Mucosa of descending colon (tissue), 3 donors: ENCODE results near the gene TLR2. TPM values are rescaled to one million over a fixed set of nuclear protein-coding genes. Genes with fewer than 3 reads are reported as not detected.
A peak's percentile ranks its signal among the peaks of the same experiment; 100 is the strongest.

Experiments used
- ATAC-seq: fragments of 200-7000 bp; cut with Tn5 transposase; one replicate; pipeline ENCODE4 v1.9.1; 2020; ENCODE audit warnings: mild to moderate bottlenecking, moderate library complexity
- DNase-seq, 3 donors: peaks; one replicate each; pipeline ENCODE4 v3.0.0-alpha.2; 2020
- H3K36me3 ChIP-seq: fragments of 200-600 bp; one replicate; pipeline ENCODE4 v1.8.0; 2021; ENCODE audit warnings: low read depth, mild to moderate bottlenecking
- H3K4me1 ChIP-seq: fragments of 200-600 bp; one replicate; pipeline ENCODE4 v1.8.0; 2021; ENCODE audit warnings: low read depth, mild to moderate bottlenecking
- H3K4me3 ChIP-seq: fragments of 200-600 bp; one replicate; pipeline ENCODE4 v1.8.0; 2021; ENCODE audit warnings: mild to moderate bottlenecking
- H3K9me3 ChIP-seq: fragments of 200-600 bp; one replicate; pipeline ENCODE4 v1.8.0; 2021; ENCODE audit warnings: mild to moderate bottlenecking
- CTCF ChIP-seq: fragments of 200-600 bp; IDR thresholded peaks from one replicate; pipeline ENCODE4 v1.8.0; 2022; ENCODE audit warnings: antibody characterized with exemption, mild to moderate bottlenecking
- intact Hi-C, 2 donors: fragments of 100-400 bp; cut with DNase I in 1 of 2; cut with micrococcal nuclease in 1 of 2; formaldehyde crosslinking; loops; one replicate each; pipeline versions ENCODE4 v1.11.0 to v1.11.1; 2022; cut with DNase I, micrococcal nuclease
- total RNA-seq, 3 donors: library from RNA; stranded (reverse); fragmentation: NEBNext Ultra II Directional in 2 of 3; extraction: Animal tissue kit (Norgen Biotek cat#: 25700) in 2 of 3; gene quantifications; one replicate each; pipeline versions ENCODE4 v1.2.1 to v1.2.4, GENCODE V29; 2021 to 2023
- donor health status: DM: no; HTN: no; CAD: no; lungs with moderate emphysema.
- donor health status: DM: no; HTN: no; CAD: no.
- donor health status: DM: no; HTN: yes; CAD: no.

TLR2 gene
- total RNA-seq, 3 donors from 2014 or later: 2.0 to 12.9 (median 7.7) TPM

GRCh38 chr4:153652051-153652784 lies 31.9 kb upstream of the TLR2 start:
- Histone ChIP-seq H3K36me3 (no peaks in the 10 kb centered on the region), H3K4me1 (no peaks in the 10 kb centered on the region), H3K4me3 (no peak overlapping the region), H3K9me3 (no peaks in the 10 kb centered on the region)
- DNase-seq (no peak), ATAC-seq (peak; percentile 35)
- intact Hi-C loops: no loop called here
- no peak for TF ChIP-seq CTCF

GRCh38 chr4:153655002-153655541 lies 29.0 kb upstream of the TLR2 start:
- H3K4me3 ChIP-seq: no peak overlapping the region
- DNase-seq (no peak), ATAC-seq (no peak)
- no peaks in the 10 kb centered on the region for H3K9me3 ChIP-seq
- intact Hi-C loops: no loop called here
- no peaks in the 10 kb centered on the region for H3K4me1 ChIP-seq
- no peaks in the 10 kb centered on the region for H3K36me3 ChIP-seq
- no peak for TF ChIP-seq CTCF

- ATAC-seq: peak; percentile 18
- no peak overlapping the region for H3K4me3 ChIP-seq
Measured at GRCh38 chr4:153655928-153656327, 28.2 kb upstream of the TLR2 start.

GRCh38 chr4:153661215-153661822 lies 22.8 kb upstream of the TLR2 start:
- H3K36me3 ChIP-seq: no peaks in the 10 kb centered on the region
- H3K4me3 ChIP-seq: no peak overlapping the region
- intact Hi-C loops: no loop called here
- H3K9me3 ChIP-seq: no peaks in the 10 kb centered on the region
- ATAC-seq (peak; percentile 31), DNase-seq (no peak)
- TF ChIP-seq CTCF: no peak
- H3K4me1 ChIP-seq: no peaks in the 10 kb centered on the region

More at GRCh38 chr4:153655928-153656327, 28.2 kb upstream of the TLR2 start:
- no peaks in the 10 kb centered on the region for H3K36me3 ChIP-seq
- intact Hi-C loops: no loop called here
- no peak for TF ChIP-seq CTCF
- no peaks in the 10 kb centered on the region for H3K9me3 ChIP-seq
- no peak for DNase-seq
- no peaks in the 10 kb centered on the region for H3K4me1 ChIP-seq

- H3K9me3 ChIP-seq: no peaks in the 10 kb centered on the region
- H3K36me3 ChIP-seq: no peaks in the 10 kb centered on the region
- no peaks in the 10 kb centered on the region for H3K4me1 ChIP-seq
- no peak for TF ChIP-seq CTCF
- no peak for ATAC-seq
- intact Hi-C loops: no loop called here
- no peak for DNase-seq
- no peak overlapping the region for H3K4me3 ChIP-seq
Measured at GRCh38 chr4:153661908-153662307, 22.2 kb upstream of the TLR2 start.
